B cell (primary cell): Measurements from ENCODE around the gene TAF5L.

ENCODE experiments used
- EZH2 ChIP-seq: IDR thresholded peaks from 2 replicates; pipeline ENCODE4 v1.6.1; 2012; ENCODE audit warnings: borderline replicate concordance, low read depth, mild to moderate bottlenecking, moderate library complexity, low read length; ENCODE audit not compliant: insufficient read depth, poor library complexity, severe bottlenecking
- TF ChIP-seq, protein P1 (sequence below): fragments of 200-600 bp; IDR thresholded peaks from one replicate; pipeline ENCODE4 v1.8.0; 2022; ENCODE audit warnings: antibody characterized with exemption, mild to moderate bottlenecking

DNA sequence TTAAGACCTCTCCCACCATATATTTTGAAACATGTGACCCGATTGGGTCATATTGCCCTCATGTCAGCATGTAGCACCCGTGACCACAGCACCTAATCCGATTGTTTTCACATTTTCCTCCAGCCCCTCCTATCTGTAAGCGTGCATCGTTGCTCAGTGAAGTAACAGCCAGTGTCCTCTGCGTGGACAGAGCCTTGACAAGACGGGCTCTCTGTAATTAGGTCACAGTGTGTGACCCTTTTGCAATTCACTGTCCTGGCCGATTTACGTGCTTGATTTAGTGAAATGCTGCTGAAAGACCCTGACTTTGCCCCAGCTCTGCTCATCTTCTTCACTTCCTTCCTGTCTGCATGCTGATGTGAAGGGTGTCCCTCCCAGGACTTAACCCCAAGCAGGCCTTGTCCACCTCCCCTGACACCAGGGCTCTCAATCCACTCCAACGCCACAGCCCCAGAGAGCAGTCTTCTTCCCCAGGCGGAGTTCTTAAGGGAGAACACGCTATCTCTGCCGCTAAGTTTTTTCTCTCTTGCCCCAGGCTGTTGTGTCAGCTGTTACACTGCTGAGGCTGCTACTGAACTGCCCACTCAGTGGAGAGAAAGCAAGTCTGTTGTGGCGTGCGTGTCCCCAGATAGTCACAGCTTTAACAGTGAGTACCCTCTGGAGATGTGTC is 19.5 kb upstream of the TAF5L start:
- TF ChIP-seq, protein P1, sequence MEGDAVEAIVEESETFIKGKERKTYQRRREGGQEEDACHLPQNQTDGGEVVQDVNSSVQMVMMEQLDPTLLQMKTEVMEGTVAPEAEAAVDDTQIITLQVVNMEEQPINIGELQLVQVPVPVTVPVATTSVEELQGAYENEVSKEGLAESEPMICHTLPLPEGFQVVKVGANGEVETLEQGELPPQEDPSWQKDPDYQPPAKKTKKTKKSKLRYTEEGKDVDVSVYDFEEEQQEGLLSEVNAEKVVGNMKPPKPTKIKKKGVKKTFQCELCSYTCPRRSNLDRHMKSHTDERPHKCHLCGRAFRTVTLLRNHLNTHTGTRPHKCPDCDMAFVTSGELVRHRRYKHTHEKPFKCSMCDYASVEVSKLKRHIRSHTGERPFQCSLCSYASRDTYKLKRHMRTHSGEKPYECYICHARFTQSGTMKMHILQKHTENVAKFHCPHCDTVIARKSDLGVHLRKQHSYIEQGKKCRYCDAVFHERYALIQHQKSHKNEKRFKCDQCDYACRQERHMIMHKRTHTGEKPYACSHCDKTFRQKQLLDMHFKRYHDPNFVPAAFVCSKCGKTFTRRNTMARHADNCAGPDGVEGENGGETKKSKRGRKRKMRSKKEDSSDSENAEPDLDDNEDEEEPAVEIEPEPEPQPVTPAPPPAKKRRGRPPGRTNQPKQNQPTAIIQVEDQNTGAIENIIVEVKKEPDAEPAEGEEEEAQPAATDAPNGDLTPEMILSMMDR = no peak
- TF ChIP-seq EZH2 = no peak
